ENCODE results near the gene DPP3.

Gene DPP3

GRCh38 chr11:66548041-66548440 lies 67.8 kb downstream of the DPP3 start:
- Mint-ChIP-seq H3K36me3 (no peaks in the 10 kb centered on the region), H3K27me3 (no peaks in the 10 kb centered on the region), H3K9me3 (no peaks in the 10 kb centered on the region), H3K4me1 (peaks cover 22% of the 10 kb centered on the region), H3K27ac (no peak overlapping the region), H3K4me3 (no peak overlapping the region)

- peak overlapping the region; percentile 34 for H3K4me3 Mint-ChIP-seq
- H3K27ac Mint-ChIP-seq: no peak overlapping the region
- peaks cover 14% of the 10 kb centered on the region for H3K4me1 Mint-ChIP-seq
- H3K36me3 Mint-ChIP-seq: no peaks in the 10 kb centered on the region
- H3K9me3 Mint-ChIP-seq: no peaks in the 10 kb centered on the region
- no peaks in the 10 kb centered on the region for H3K27me3 Mint-ChIP-seq
These were observed 68.8 kb downstream of the DPP3 start for GRCh38 chr11:66548774-66549630.

- no peaks in the 10 kb centered on the region for H3K36me3 Mint-ChIP-seq
- H3K27me3 Mint-ChIP-seq: no peaks in the 10 kb centered on the region
- H3K27ac Mint-ChIP-seq: no peak overlapping the region
- peaks cover 8% of the 10 kb centered on the region for H3K4me1 Mint-ChIP-seq
- no peak overlapping the region for H3K4me3 Mint-ChIP-seq
- no peaks in the 10 kb centered on the region for H3K9me3 Mint-ChIP-seq
These were observed 69.5 kb downstream of the DPP3 start for GRCh38 chr11:66549696-66550095.

- Mint-ChIP-seq H3K27me3 (no peaks in the 10 kb centered on the region), H3K4me3 (no peak overlapping the region), H3K36me3 (no peaks in the 10 kb centered on the region), H3K4me1 (no peaks in the 10 kb centered on the region), H3K9me3 (no peaks in the 10 kb centered on the region), H3K27ac (no peak overlapping the region)
These were observed 70.7 kb downstream of the DPP3 start for GRCh38 chr11:66550887-66551286.

GRCh38 chr11:66554602-66555001 lies 74.4 kb downstream of the DPP3 start:
- H3K27ac Mint-ChIP-seq: no peak overlapping the region
- H3K9me3 Mint-ChIP-seq: no peaks in the 10 kb centered on the region
- H3K4me3 Mint-ChIP-seq: no peak overlapping the region
- peaks cover 4% of the 10 kb centered on the region for H3K27me3 Mint-ChIP-seq
- peaks cover 6% of the 10 kb centered on the region for H3K4me1 Mint-ChIP-seq
- H3K36me3 Mint-ChIP-seq: no peaks in the 10 kb centered on the region

- no peak overlapping the region for H3K27ac Mint-ChIP-seq
- peaks cover 4% of the 10 kb centered on the region for H3K27me3 Mint-ChIP-seq
- H3K9me3 Mint-ChIP-seq: no peaks in the 10 kb centered on the region
- no peak overlapping the region for H3K4me3 Mint-ChIP-seq
- peaks cover 6% of the 10 kb centered on the region for H3K4me1 Mint-ChIP-seq
- H3K36me3 Mint-ChIP-seq: no peaks in the 10 kb centered on the region
These were observed 75.2 kb downstream of the DPP3 start for GRCh38 chr11:66555416-66555815.

GRCh38 chr11:66556086-66556485 lies 75.9 kb downstream of the DPP3 start:
- H3K9me3 Mint-ChIP-seq: no peaks in the 10 kb centered on the region
- H3K27me3 Mint-ChIP-seq: peaks cover 4% of the 10 kb centered on the region
- H3K4me3 Mint-ChIP-seq: no peak overlapping the region
- peaks cover 6% of the 10 kb centered on the region for H3K4me1 Mint-ChIP-seq
- no peaks in the 10 kb centered on the region for H3K36me3 Mint-ChIP-seq
- H3K27ac Mint-ChIP-seq: no peak overlapping the region

GRCh38 chr11:66557733-66558326 lies 77.6 kb downstream of the DPP3 start:
- H3K4me1 Mint-ChIP-seq: peaks cover 6% of the 10 kb centered on the region
- H3K36me3 Mint-ChIP-seq: no peaks in the 10 kb centered on the region
- no peak overlapping the region for H3K4me3 Mint-ChIP-seq
- H3K27me3 Mint-ChIP-seq: peaks cover 4% of the 10 kb centered on the region
- H3K27ac Mint-ChIP-seq: no peak overlapping the region
- no peaks in the 10 kb centered on the region for H3K9me3 Mint-ChIP-seq

All from activated naive CD4-positive, alpha-beta T cell treated with anti-CD3 and anti-CD28 coated beads, Interleukin-2, amount 50 U/mL, for 24 hours (primary cell).